ENCODE results near the gene CLIP2. TPM values are rescaled to one million over a fixed set of nuclear protein-coding genes. Genes with fewer than 3 reads are reported as not detected.

Gene CLIP2
- total and polyA plus RNA-seq, 2 of the 8 experiments (the other 6 are each of a cell fraction or from before 2014, with no cell fraction given) = 8.3 to 41.5 TPM

GRCh38 chr7:74309181-74309580, 20.0 kb downstream of the CLIP2 start:
- Histone ChIP-seq H2BK20ac (ENCODE audit: low read length) (no peak overlapping the region), H2BK12ac (ENCODE audit: low read depth, low read length) (no peak overlapping the region), H2BK15ac (ENCODE audit: low read length) (no peak overlapping the region), H3K9ac (replicated peaks in 1 of 4; ENCODE audit: extremely low read depth in 1 of 4, low read depth in 3 of 4, low read length in 3 of 4) (no peak overlapping the region), H3K4ac (replicated peaks; ENCODE audit: insufficient read length, low read depth, low read length) (no peak overlapping the region), H2AK5ac (ENCODE audit: low read depth, low read length) (no peak overlapping the region), H3K23me2 (ENCODE audit: low read depth, low read length) (no peaks in the 10 kb centered on the region), H3K4me2 (ENCODE audit: insufficient read depth in 1 of 2, low read depth in 2 of 2, low read length in 2 of 2) (no peak overlapping the region), H3K18ac (ENCODE audit: extremely low read depth, low read length) (no peak overlapping the region), H3K79me1 (ENCODE audit: low read depth, low read length) (peaks cover 10% of the 10 kb centered on the region; the same call in 1 of the 2 replicates), H3K27ac (ENCODE audit: low read depth, low read length) (no peak overlapping the region), H4K8ac (ENCODE audit: extremely low read depth, insufficient read depth, low read length) (no peak overlapping the region), H3K23ac (ENCODE audit: insufficient read length) (no peak overlapping the region), H3K14ac (ENCODE audit: insufficient read length) (no peak overlapping the region), H2BK120ac (replicated peaks; ENCODE audit: low read depth, low read length) (no peak overlapping the region), H3K79me2 (ENCODE audit: control insufficient read depth in 1 of 2, insufficient read depth in 2 of 2, low read length in 2 of 2) (peaks cover 0 to 8% of the 10 kb centered on the region in 2 experiments; a peak in 1 of 4 replicates), H3K36me3 (ENCODE audit: control insufficient read depth in 2 of 4, insufficient read depth in 4 of 4, low read length in 3 of 4) (no peaks in the 10 kb centered on the region), H2AFZ (ENCODE audit: low read length) (no peak overlapping the region), H3K56ac (replicated peaks; ENCODE audit: insufficient read length, low read depth, low read length) (no peak overlapping the region), H4K5ac (ENCODE audit: insufficient read length, low read depth, low read length) (no peak overlapping the region), H3K4me3 (ENCODE audit: extremely low read depth in 1 of 4, insufficient read depth in 2 of 4, low read depth in 3 of 4, low read length in 4 of 4) (no peak overlapping the region), H3K27me3 (replicated peaks in 1 of 4; ENCODE audit: control insufficient read depth in 3 of 4, extremely low read depth in 1 of 4, insufficient read depth in 3 of 4, low read length in 3 of 4) (no peaks in the 10 kb centered on the region), H4K20me1 (replicated peaks in 1 of 2; ENCODE audit: control insufficient read depth in 1 of 2, insufficient read depth in 2 of 2, low read length in 2 of 2) (peaks cover 6% of the 10 kb centered on the region in 2 experiments), H3K4me1 (replicated peaks in 1 of 4; ENCODE audit: control insufficient read depth in 3 of 4, insufficient read depth in 4 of 4, low read length in 3 of 4) (peaks cover 0 to 6% (median 3%) of the 10 kb centered on the region in 4 experiments; a peak in 4 of 7 replicates), H3K9me3 (ENCODE audit: insufficient read depth in 2 of 2, low read depth in 1 of 2, low read length in 1 of 2) (no peaks in the 10 kb centered on the region), H2BK5ac (ENCODE audit: low read depth, low read length) (no peak overlapping the region), H4K91ac (replicated peaks; ENCODE audit: insufficient read length, low read length) (no peak overlapping the region)
- POLR2A ChIA-PET (ENCODE audit: partially characterized antibody) = no interaction called here
- no peak for DNase-seq (ENCODE audit: low read depth in 1 of 2, low spot score in 2 of 2)
- no peak for TF ChIP-seq ATF3 (IDR thresholded peaks at IDR 0.05; ENCODE audit: insufficient read depth, low read depth, low read length)
- TF ChIP-seq NRF1 (IDR thresholded peaks at IDR 0.05; ENCODE audit: low read depth, low read length) = no peak
- no peak for TF ChIP-seq SP1 (IDR thresholded peaks at IDR 0.05; ENCODE audit: low read depth, low read length)
- no peak for TF ChIP-seq MAFK (IDR thresholded peaks at IDR 0.05; ENCODE audit: low read depth, low read length)
- no peak for TF ChIP-seq KDM4A (IDR thresholded peaks at IDR 0.05; ENCODE audit: low read depth, low read length, severe bottlenecking)
- no peak for FAIRE-seq
- WGBS, 2 experiments (ENCODE audit: extremely low coverage in 1 of 2, insufficient coverage in 1 of 2, insufficient read length in 1 of 2, insufficient replicate concordance in 2 of 2, low coverage in 1 of 2, low lambda C conversion rate in 2 of 2, missing lambda C conversion rate in 1 of 2) = 96% methylated on average over 6 of the region's 6 CpGs; no CpG with 5 or more reads in 1 of the 2 experiments
- CTCF ChIA-PET (ENCODE audit: partially characterized antibody) = interaction anchor here (1.2 to 3.2 kb wide), 2 partner anchors 34 to 92 kb away, joined by 3 to 11 read pairs; no protein-coding TSS in a partner anchor
